PC-3 (cell line): ENCODE results near the gene IGHMBP2. TPM values are rescaled to one million over a fixed set of nuclear protein-coding genes. Genes with fewer than 3 reads are reported as not detected.

Source experiments
- ATAC-seq: fragments of 200-7000 bp; cut with Tn5 transposase; 2 replicates; pipeline ENCODE4 v1.9.1; 2020; ENCODE audit warnings: mild to moderate bottlenecking, moderate library complexity
- BruUV-seq: library from RNA; stranded (reverse); fragments of 400-500 nt; replicated peaks from 2 replicates; lab custom pipeline; 2021; lab: Mats Ljungman, UMichigan
- CTCF ChIA-PET: fragments of 300-600 bp; sonication (Branson Sonifier 250); formaldehyde crosslinking; loops from one replicate; lab custom pipeline; 2022; ENCODE audit warnings: antibody characterized with exemption; lab: Charles Lee
- POLR2A ChIA-PET: fragments of 300-600 bp; sonication (Branson Sonifier 250); formaldehyde crosslinking; loops from one replicate; lab custom pipeline; 2022; ENCODE audit warnings: antibody characterized with exemption; ENCODE audit not compliant: unreplicated experiment; lab: Charles Lee
- DNase-seq: peaks from one replicate; pipeline ENCODE4 v3.0.0-alpha.2; 2015
- H2AFZ ChIP-seq: fragments of 300-600 bp; sonication (generic); 2 replicates; pipeline ENCODE4 v1.6.0; 2016; ENCODE audit warnings: antibody characterized with exemption, low read length
- H3F3A ChIP-seq: fragments of 300-600 bp; sonication (generic); one replicate; pipeline ENCODE4 v1.6.0; 2017; ENCODE audit warnings: antibody characterized with exemption, low read length, control low read depth, mild to moderate bottlenecking; ENCODE audit not compliant: unreplicated experiment
- H3K27ac ChIP-seq: fragments of 300-600 bp; sonication (generic); 2 replicates; pipeline ENCODE4 v1.5.1; 2016; ENCODE audit warnings: mild to moderate bottlenecking, low read length
- H3K27me3 ChIP-seq: fragments of 300-600 bp; sonication (generic); 2 replicates; pipeline ENCODE4 v1.6.1; 2016; ENCODE audit warnings: low read length, mixed read lengths
- H3K36me3 ChIP-seq: fragments of 300-600 bp; sonication (generic); 2 replicates; pipeline ENCODE4 v1.6.1; 2016; ENCODE audit warnings: low read depth, mixed run types, low read length, mixed read lengths
- H3K4me1 ChIP-seq: fragments of 300-600 bp; sonication (generic); 2 replicates; pipeline ENCODE4 v1.5.1; 2016; ENCODE audit warnings: low read length; ENCODE audit not compliant: insufficient read depth
- H3K4me2 ChIP-seq: fragments of 300-600 bp; sonication (generic); 2 replicates; pipeline ENCODE4 v1.6.0; 2016; ENCODE audit warnings: low read length
- H3K4me3 ChIP-seq: fragments of 300-600 bp; sonication (generic); 2 replicates; pipeline ENCODE4 v1.5.1; 2016; ENCODE audit warnings: mild to moderate bottlenecking, low read length, mixed read lengths
- H3K79me2 ChIP-seq: fragments of 300-600 bp; sonication (generic); 2 replicates; pipeline ENCODE4 v1.6.1; 2017; ENCODE audit warnings: low read length, mixed read lengths
- H3K9ac ChIP-seq: fragments of 300-600 bp; sonication (generic); 2 replicates; pipeline ENCODE4 v1.6.0; 2016; ENCODE audit warnings: mild to moderate bottlenecking, low read length
- H3K9me2 ChIP-seq: fragments of 300-600 bp; sonication (generic); replicated peaks from 2 replicates; pipeline ENCODE4 v1.6.1; 2016; ENCODE audit warnings: mixed run types, low read length, mixed read lengths
- H3K9me3 ChIP-seq: fragments of 300-600 bp; sonication (generic); 2 replicates; pipeline ENCODE4 v1.6.1; 2016; ENCODE audit warnings: low read length, mixed read lengths
- H4K20me1 ChIP-seq: fragments of 300-600 bp; sonication (generic); 2 replicates; pipeline ENCODE4 v1.6.1; 2016; ENCODE audit warnings: low read length, mixed read lengths
- CTCF ChIP-seq: fragments of 300-600 bp; sonication (generic); conservative IDR thresholded peaks from 2 replicates; pipeline ENCODE4 v1.5.1; 2017; ENCODE audit warnings: antibody characterized with exemption, low read depth, mild to moderate bottlenecking, low read length
- EZH2 ChIP-seq: fragments of 300-600 bp; sonication (generic); IDR thresholded peaks from one replicate; pipeline ENCODE4 v1.6.1; 2017; ENCODE audit warnings: antibody characterized with exemption, mild to moderate bottlenecking, low read length; ENCODE audit not compliant: unreplicated experiment
- EZH2phosphoT487 ChIP-seq: fragments of 300-600 bp; sonication (generic); IDR thresholded peaks from 2 replicates; pipeline ENCODE4 v1.6.1; 2018; ENCODE audit warnings: mild to moderate bottlenecking, antibody characterized with exemption, low read length, borderline replicate concordance
- intact Hi-C: fragments of 100-400 bp; cut with micrococcal nuclease; formaldehyde crosslinking; loops from 2 replicates; pipeline ENCODE4 v1.9.0; 2023
- total RNA-seq: library from RNA; depleted of rRNA; stranded (reverse); fragments of >200 nt; gene quantifications from 2 replicates; pipeline ENCODE4 v1.2.3, GENCODE V29; 2014

IGHMBP2 gene
- total RNA-seq, 1 experiment from 2014 or later = 20.5 TPM

GRCh38 chr11:68977781-68978625, 74.3 kb downstream of the IGHMBP2 start:
- TF ChIP-seq EZH2 (no peak), CTCF (no peak), EZH2phosphoT487 (no peak)
- peaks cover 5% of the 10 kb centered on the region; the same call in 1 of the 2 replicates for H3K27me3 ChIP-seq
- intact Hi-C loops = no loop called here
- H3K36me3 ChIP-seq = no peaks in the 10 kb centered on the region
- no peak for DNase-seq
- H3K9me2 ChIP-seq = no peaks in the 10 kb centered on the region
- H3K4me3 ChIP-seq = no peak overlapping the region
- H3F3A ChIP-seq = no peaks in the 10 kb centered on the region
- ATAC-seq = no peak
- H3K27ac ChIP-seq = no peak overlapping the region
- H2AFZ ChIP-seq = no peak overlapping the region
- H3K9me3 ChIP-seq = no peaks in the 10 kb centered on the region
- no peaks in the 10 kb centered on the region for H3K4me1 ChIP-seq
- no TSS peak for BruUV-seq
- H3K9ac ChIP-seq = no peak overlapping the region
- ChIA-PET POLR2A (no interaction called here), CTCF (no interaction called here)
- no peaks in the 10 kb centered on the region for H3K79me2 ChIP-seq
- no peak overlapping the region for H3K4me2 ChIP-seq
- H4K20me1 ChIP-seq = no peaks in the 10 kb centered on the region

GRCh38 chr11:68978626-68978930, 74.9 kb downstream of the IGHMBP2 start:
- H3K27me3 ChIP-seq = peaks cover 5% of the 10 kb centered on the region; the same call in 1 of the 2 replicates
- H3K4me1 ChIP-seq = no peaks in the 10 kb centered on the region
- H2AFZ ChIP-seq = no peak overlapping the region
- no peaks in the 10 kb centered on the region for H3K9me3 ChIP-seq
- no peak; the same call in 1 of the 2 replicates for ATAC-seq
- H3K27ac ChIP-seq = no peak overlapping the region
- H3K4me3 ChIP-seq = no peak overlapping the region
- TF ChIP-seq EZH2phosphoT487 (no peak), EZH2 (no peak), CTCF (no peak)
- H3K9ac ChIP-seq = no peak overlapping the region
- no peaks in the 10 kb centered on the region for H3F3A ChIP-seq
- no peak for DNase-seq
- H3K4me2 ChIP-seq = no peak overlapping the region
- no peaks in the 10 kb centered on the region for H3K9me2 ChIP-seq
- CTCF ChIA-PET = no interaction called here
- POLR2A ChIA-PET = no interaction called here
- intact Hi-C loops = no loop called here
- no peaks in the 10 kb centered on the region for H3K36me3 ChIP-seq
- no peaks in the 10 kb centered on the region for H4K20me1 ChIP-seq
- no peaks in the 10 kb centered on the region for H3K79me2 ChIP-seq
- no TSS peak for BruUV-seq

- Histone ChIP-seq H3K9me2 (no peaks in the 10 kb centered on the region), H3K36me3 (no peaks in the 10 kb centered on the region), H3K4me1 (no peaks in the 10 kb centered on the region), H3F3A (no peaks in the 10 kb centered on the region), H3K4me2 (no peak overlapping the region), H4K20me1 (no peaks in the 10 kb centered on the region), H3K9me3 (no peaks in the 10 kb centered on the region), H3K9ac (no peak overlapping the region), H2AFZ (no peak overlapping the region), H3K4me3 (no peak overlapping the region), H3K27me3 (peaks cover 5% of the 10 kb centered on the region; the same call in 1 of the 2 replicates), H3K79me2 (no peaks in the 10 kb centered on the region), H3K27ac (no peak overlapping the region)
- ATAC-seq (no peak), DNase-seq (no peak)
- ChIA-PET POLR2A (no interaction called here), CTCF (no interaction called here)
- TF ChIP-seq EZH2phosphoT487 = no peak
- TF ChIP-seq CTCF = no peak
- TF ChIP-seq EZH2 = no peak
- intact Hi-C loops = no loop called here
- no TSS peak for BruUV-seq
Observed at GRCh38 chr11:68978931-68979594, 75.4 kb downstream of the IGHMBP2 start.
